OCI-LY7 (cell line): ENCODE data around the gene INSR. TPM values are rescaled to one million over a fixed set of nuclear protein-coding genes. Genes with fewer than 3 reads are reported as not detected.

Experiments used
- BruUV-seq: library from RNA; stranded (reverse); fragments of 400-500 nt; replicated peaks from 2 replicates; lab custom pipeline; 2021; lab: Mats Ljungman, UMichigan
- CTCF ChIA-PET: fragments of 300-600 bp; sonication (Branson Sonifier 250); formaldehyde crosslinking; loops from one replicate; lab custom pipeline; 2022; ENCODE audit warnings: antibody characterized with exemption; ENCODE audit not compliant: unreplicated experiment; lab: Charles Lee
- POLR2A ChIA-PET: fragments of 300-600 bp; sonication (Branson Sonifier 250); formaldehyde crosslinking; loops from one replicate; lab custom pipeline; 2022; ENCODE audit warnings: antibody characterized with exemption; lab: Charles Lee
- DNase-seq: peaks from one replicate; pipeline ENCODE4 v3.0.0-alpha.2; 2015; ENCODE audit warnings: low spot score
- H2AFZ ChIP-seq: fragments of 200-600 bp; sonication (generic), shearing (Covaris generic); 2 replicates; pipeline ENCODE4 v1.6.1; 2014; ENCODE audit warnings: mild to moderate bottlenecking, antibody characterized with exemption, low read length, moderate library complexity
- H3K27ac ChIP-seq: fragments of 200-600 bp; sonication (generic); 2 replicates; pipeline ENCODE4 v1.5.1; 2014; ENCODE audit warnings: mixed run types, low read depth, mild to moderate bottlenecking, moderate library complexity, low read length, inconsistent platforms; ENCODE audit not compliant: poor library complexity, severe bottlenecking
- H3K36me3 ChIP-seq: fragments of 200-600 bp; sonication (generic); 2 replicates; pipeline ENCODE4 v1.6.1; 2014; ENCODE audit warnings: mild to moderate bottlenecking, antibody characterized with exemption, low read length, moderate library complexity, mixed read lengths; ENCODE audit not compliant: insufficient read depth
- H3K4me1 ChIP-seq: fragments of 200-600 bp; sonication (generic); 2 replicates; pipeline ENCODE4 v1.5.1; 2014; ENCODE audit warnings: mild to moderate bottlenecking, low read length; ENCODE audit not compliant: insufficient read depth, poor library complexity, severe bottlenecking
- H3K4me2 ChIP-seq: fragments of 200-600 bp; sonication (generic); 2 replicates; pipeline ENCODE4 v1.6.1; 2014; ENCODE audit warnings: mild to moderate bottlenecking, low read length
- H3K4me3 ChIP-seq: fragments of 200-600 bp; sonication (generic); 2 replicates; pipeline ENCODE4 v1.5.1; 2014; ENCODE audit warnings: mild to moderate bottlenecking, low read depth, low read length; ENCODE audit not compliant: poor library complexity, severe bottlenecking
- H3K79me2 ChIP-seq: fragments of 200-600 bp; sonication (generic); 2 replicates; pipeline ENCODE4 v1.6.1; 2016; ENCODE audit warnings: low read depth, mild to moderate bottlenecking, low read length, moderate library complexity, mixed read lengths; ENCODE audit not compliant: insufficient read depth
- H3K9me2 ChIP-seq: fragments of 200-600 bp; sonication (generic); 2 replicates; pipeline ENCODE4 v1.6.1; 2016; ENCODE audit warnings: mild to moderate bottlenecking, low read length, mixed read lengths; ENCODE audit not compliant: insufficient read depth
- H3K9me3 ChIP-seq: fragments of 200-600 bp; sonication (generic); 2 replicates; pipeline ENCODE4 v1.6.1; 2014; ENCODE audit warnings: mild to moderate bottlenecking, mixed run types, low read length, mixed read lengths
- H4K20me1 ChIP-seq: fragments of 200-600 bp; sonication (generic); 2 replicates; pipeline ENCODE4 v1.6.1; 2014; ENCODE audit warnings: mild to moderate bottlenecking, antibody characterized with exemption, low read length, moderate library complexity, mixed read lengths; ENCODE audit not compliant: insufficient read depth
- EZH2phosphoT487 ChIP-seq: fragments of 200-600 bp; sonication (generic); IDR thresholded peaks from 2 replicates; pipeline ENCODE4 v1.6.1; 2018; ENCODE audit warnings: low read depth, borderline replicate concordance, mild to moderate bottlenecking, mixed run types, antibody characterized with exemption, low read length, moderate library complexity, mixed read lengths
- intact Hi-C: fragments of 100-400 bp; cut with micrococcal nuclease; formaldehyde crosslinking; loops from one replicate; pipeline ENCODE4 v1.10.0; 2022; ENCODE audit not compliant: unreplicated experiment
- total RNA-seq, 2 experiments: library from RNA; depleted of rRNA in 1 of 2; stranded (reverse); fragments of >200 nt in 1 of 2; shearing (Covaris generic) in 1 of 2; gene quantifications; 2 replicates each; pipeline ENCODE4 v1.2.3, GENCODE V29; 2014 to 2022
- TF ChIP-seq, protein P1 (sequence below): fragments of 200-600 bp; sonication (generic); conservative IDR thresholded peaks from 2 replicates; pipeline ENCODE4 v1.5.1; 2014; ENCODE audit warnings: mild to moderate bottlenecking, antibody characterized with exemption, low read length, moderate library complexity, mixed read lengths

Gene INSR
- total RNA-seq, 2 experiments from 2014 or later = 57.7 to 74.0 TPM

DNA sequence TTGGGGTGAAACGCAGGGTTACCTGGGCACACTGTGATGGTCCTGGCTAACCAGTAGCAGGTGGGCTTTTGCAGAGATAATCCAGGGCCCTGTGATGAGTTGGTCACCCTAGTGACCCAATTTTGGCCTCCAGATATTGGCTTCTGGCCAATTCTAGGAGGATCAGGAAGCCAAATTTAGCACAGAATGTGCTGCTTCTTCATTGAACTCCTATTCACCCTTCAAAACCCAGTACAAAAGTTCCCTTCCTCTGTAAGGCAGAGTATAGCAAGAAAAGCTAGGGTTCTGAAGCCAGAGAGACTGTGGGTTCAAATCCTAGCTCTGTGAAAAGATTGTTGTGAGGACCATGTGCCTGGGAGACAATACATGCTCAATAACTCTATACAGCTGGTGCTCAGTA, 70.8 kb downstream of the INSR start:
- no TSS peak for BruUV-seq
- Histone ChIP-seq H3K9me3 (no peaks in the 10 kb centered on the region), H3K4me2 (no peak overlapping the region), H4K20me1 (no peaks in the 10 kb centered on the region), H3K9me2 (no peaks in the 10 kb centered on the region), H3K79me2 (0 out of 2 replicates have a peak, but pooled peaks cover 7% of the 10 kb centered on the region), H3K4me3 (no peak overlapping the region), H2AFZ (no peak overlapping the region), H3K27ac (no peak overlapping the region), H3K4me1 (no peaks in the 10 kb centered on the region), H3K36me3 (no peaks in the 10 kb centered on the region)
- POLR2A ChIA-PET = interaction anchor here (0.7 kb wide), 3 partner anchors 21 to 97 kb away, joined by 3 read pairs; no protein-coding TSS in a partner anchor
- no peak for DNase-seq
- TF ChIP-seq, protein P1, sequence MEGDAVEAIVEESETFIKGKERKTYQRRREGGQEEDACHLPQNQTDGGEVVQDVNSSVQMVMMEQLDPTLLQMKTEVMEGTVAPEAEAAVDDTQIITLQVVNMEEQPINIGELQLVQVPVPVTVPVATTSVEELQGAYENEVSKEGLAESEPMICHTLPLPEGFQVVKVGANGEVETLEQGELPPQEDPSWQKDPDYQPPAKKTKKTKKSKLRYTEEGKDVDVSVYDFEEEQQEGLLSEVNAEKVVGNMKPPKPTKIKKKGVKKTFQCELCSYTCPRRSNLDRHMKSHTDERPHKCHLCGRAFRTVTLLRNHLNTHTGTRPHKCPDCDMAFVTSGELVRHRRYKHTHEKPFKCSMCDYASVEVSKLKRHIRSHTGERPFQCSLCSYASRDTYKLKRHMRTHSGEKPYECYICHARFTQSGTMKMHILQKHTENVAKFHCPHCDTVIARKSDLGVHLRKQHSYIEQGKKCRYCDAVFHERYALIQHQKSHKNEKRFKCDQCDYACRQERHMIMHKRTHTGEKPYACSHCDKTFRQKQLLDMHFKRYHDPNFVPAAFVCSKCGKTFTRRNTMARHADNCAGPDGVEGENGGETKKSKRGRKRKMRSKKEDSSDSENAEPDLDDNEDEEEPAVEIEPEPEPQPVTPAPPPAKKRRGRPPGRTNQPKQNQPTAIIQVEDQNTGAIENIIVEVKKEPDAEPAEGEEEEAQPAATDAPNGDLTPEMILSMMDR = no peak
- TF ChIP-seq EZH2phosphoT487 = no peak
- CTCF ChIA-PET = no interaction called here
- intact Hi-C loops = no loop called here

DNA sequence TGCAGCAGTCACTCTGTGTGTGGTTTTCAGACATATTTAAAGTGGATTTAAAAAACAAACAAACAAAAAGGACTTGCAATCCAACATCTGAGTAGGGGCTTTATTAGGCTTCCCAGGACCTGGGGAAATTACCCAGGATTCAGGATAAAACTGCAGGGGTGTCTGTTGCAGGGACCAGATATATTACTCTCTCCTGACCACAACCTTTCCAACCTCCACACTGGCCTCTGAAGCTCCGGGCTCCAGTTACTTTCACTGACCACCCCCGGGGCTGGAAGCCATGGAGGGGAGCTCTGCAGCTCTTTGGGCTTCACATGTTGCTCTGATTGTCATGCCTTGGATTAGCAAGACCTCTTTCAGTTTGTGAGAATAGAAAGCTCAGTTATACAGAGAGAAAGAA, 75.2 kb downstream of the INSR start:
- Histone ChIP-seq H3K27ac (no peak overlapping the region), H3K9me2 (no peaks in the 10 kb centered on the region), H3K9me3 (no peaks in the 10 kb centered on the region), H2AFZ (no peak overlapping the region), H4K20me1 (no peaks in the 10 kb centered on the region), H3K4me3 (no peak overlapping the region), H3K4me1 (peaks cover 12% of the 10 kb centered on the region), H3K36me3 (no peaks in the 10 kb centered on the region), H3K79me2 (0 out of 2 replicates have a peak, but pooled peaks cover 7% of the 10 kb centered on the region), H3K4me2 (no peak overlapping the region)
- ChIA-PET POLR2A (interaction anchor here (0.6 kb wide), 1 partner anchor 387 kb away, joined by 4 read pairs; no protein-coding TSS in a partner anchor), CTCF (no interaction called here)
- DNase-seq = no peak
- TF ChIP-seq EZH2phosphoT487 = no peak
- TF ChIP-seq, protein P1 = no peak
- BruUV-seq = no TSS peak
- intact Hi-C loops = no loop called here

DNA sequence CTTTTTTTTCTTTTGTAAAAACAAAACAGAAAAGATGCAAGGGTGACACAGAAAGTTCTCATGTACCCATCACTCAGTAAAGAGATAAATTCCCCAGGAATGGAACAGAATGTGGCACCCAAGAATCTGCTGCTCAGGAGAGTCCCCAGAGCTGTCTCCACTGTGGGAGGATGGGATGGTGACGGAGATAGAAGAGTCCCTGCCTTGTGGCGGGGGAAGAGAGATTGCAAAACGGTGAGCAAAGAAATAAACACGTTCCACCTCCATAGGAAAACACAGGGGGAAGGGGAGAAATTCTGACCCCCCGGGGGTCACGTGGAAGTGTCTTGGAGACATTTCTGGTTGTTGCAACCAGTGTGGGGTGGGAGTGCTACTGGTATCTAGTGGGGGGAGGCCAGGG, 76.4 kb downstream of the INSR start:
- no peak overlapping the region for H3K4me2 ChIP-seq
- DNase-seq = no peak
- H3K4me1 ChIP-seq = peaks cover 24% of the 10 kb centered on the region
- H3K36me3 ChIP-seq = no peaks in the 10 kb centered on the region
- H4K20me1 ChIP-seq = no peaks in the 10 kb centered on the region
- ChIA-PET POLR2A (no interaction called here), CTCF (no interaction called here)
- no peak overlapping the region for H3K4me3 ChIP-seq
- intact Hi-C loops = no loop called here
- no peaks in the 10 kb centered on the region for H3K9me3 ChIP-seq
- no peak overlapping the region for H3K27ac ChIP-seq
- H3K79me2 ChIP-seq = no peaks in the 10 kb centered on the region
- no TSS peak for BruUV-seq
- TF ChIP-seq EZH2phosphoT487 = no peak
- TF ChIP-seq, protein P1 = no peak
- no peaks in the 10 kb centered on the region for H3K9me2 ChIP-seq
- H2AFZ ChIP-seq = no peak overlapping the region
